Cerebellar nuclear complex (tissue), 1 donor: ENCODE data around the gene WIPF2.

ENCODE experiments used
- DNase-seq, 2 experiments: peaks; one replicate each; lab custom pipeline; 2025; lab: John Stamatoyannopoulos, UW

WIPF2 gene

DNA sequence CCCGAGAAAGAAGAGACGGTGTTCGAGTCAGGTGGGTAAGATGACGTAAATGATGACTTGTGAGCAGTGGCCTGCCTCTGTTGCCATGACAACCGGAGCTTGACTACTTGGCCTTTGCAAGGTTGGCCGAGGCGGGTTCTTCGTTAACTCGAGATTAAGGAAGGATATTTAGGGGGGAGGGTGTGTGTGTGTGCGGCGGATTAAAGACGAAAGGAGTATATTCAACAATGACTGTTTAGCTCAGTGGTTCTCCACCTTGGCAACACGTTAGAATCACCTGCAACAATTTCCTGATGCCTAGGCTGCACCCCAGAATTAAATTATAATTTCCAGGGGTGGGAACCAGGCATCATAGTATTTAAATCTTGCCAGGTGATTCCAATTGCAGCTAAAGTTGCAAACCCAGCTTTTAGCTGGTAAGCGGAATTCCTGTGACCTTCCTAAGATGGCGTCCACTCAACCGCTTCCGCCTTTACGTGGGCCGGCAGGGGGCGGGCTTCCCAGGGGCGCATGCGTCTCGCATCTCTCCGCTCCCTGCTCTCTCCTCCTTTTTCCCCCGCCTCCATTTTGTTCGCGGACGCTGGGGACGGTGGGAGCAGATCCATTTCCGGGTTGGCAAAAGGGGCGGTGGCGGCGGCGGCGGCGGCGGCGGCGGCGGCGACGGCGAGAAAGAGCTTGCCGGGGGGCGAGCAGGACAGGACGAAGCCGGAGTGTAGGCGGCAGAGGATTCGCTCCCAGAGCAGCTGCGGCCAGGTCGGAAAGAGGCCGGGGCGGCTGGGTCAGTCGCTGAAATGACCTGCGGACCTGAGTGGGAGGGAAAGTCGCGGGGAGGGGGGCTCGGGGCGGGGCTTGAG, at the start of gene WIPF2:
TSS of gene WIPF2 (plus strand) at position 565 of the 854 bp plus-strand sequence. CDS start 37,156 bp downstream, outside the sequence.
- peak; percentile 61 to 91 for DNase-seq

- DNase-seq = no peak
Measured at GRCh38 chr17:40170325-40170724, 48.8 kb upstream of the WIPF2 start.

- DNase-seq = no peak
Measured at GRCh38 chr17:40171750-40172149, 47.4 kb upstream of the WIPF2 start.

- no peak for DNase-seq
Measured at GRCh38 chr17:40173091-40173777, 45.9 kb upstream of the WIPF2 start.

DNA sequence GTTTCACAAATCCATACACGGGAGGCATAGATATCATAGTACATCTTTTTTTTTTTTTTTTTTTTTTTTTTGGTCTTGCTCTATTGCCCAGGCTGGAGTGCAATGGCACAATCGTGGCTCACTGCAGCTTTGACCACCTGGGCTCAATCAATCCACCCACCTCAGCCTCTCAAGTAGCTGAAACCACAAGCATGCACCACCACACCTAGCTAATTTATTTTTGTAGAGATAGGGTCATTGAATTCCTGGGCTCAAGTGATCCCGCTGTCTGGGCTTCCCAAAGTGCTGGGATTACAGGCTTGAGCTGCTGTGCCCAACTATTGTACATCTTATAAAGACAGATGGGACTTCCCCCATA, 45.3 kb upstream of the WIPF2 start:
- no peak for DNase-seq

GRCh38 chr17:40174514-40174913, 44.6 kb upstream of the WIPF2 start:
- DNase-seq = no peak

DNA sequence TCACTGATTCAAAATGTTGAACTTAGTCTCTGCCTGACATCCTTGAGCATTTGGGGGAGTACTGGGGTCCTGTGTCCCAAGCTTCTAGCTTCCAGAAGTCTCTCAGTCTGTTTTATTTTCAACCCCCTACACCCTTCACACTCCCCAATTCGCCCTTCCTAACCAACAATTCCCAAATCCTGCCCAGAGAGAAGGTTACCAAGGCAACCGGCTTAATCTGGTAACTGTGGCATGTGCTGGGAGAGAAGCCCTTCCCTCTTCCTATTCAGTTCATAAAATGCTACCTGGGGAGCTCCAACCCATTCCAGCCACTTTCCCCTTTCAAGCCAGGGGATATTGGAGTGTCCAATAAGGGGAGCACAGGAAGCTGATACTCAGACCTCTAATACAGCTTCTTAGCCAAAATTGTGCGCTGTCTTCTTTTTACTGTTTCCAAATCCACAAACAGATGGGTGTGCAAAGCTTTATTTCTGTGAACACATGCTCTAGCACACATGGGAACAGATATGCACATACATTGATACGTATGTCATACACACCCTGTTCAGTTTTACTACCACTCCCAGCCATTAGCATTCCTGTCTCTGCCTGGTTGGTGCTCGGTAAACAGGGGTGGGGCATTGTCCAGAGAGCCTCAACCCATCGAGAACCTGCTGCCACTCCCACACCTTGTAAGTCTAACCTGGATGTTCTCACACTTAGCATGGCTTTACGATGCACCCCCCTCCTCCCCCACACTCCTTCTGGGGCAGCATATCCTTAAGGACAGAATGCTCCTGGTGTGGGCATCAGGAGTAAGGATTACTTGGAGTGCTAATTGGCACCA, 43.0 kb upstream of the WIPF2 start:
- no peak for DNase-seq

DNA sequence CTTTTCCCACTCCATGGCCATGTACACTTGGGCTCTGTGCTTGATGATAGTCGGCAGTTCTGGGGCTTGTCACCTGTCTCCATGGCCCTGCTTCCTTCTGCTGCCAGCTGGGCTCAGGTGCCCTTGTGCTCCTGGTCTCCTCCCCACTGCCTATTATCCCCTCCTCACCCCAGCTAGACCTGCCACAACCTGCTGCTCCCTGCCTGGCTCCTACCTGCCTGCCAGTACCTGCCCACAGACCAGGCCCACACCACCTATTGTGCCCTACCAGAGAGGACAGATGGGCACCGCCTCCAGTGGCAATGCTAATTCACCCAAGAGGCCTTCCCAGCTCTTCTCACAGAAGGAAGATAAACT, 42.4 kb upstream of the WIPF2 start:
- no peak for DNase-seq

DNA sequence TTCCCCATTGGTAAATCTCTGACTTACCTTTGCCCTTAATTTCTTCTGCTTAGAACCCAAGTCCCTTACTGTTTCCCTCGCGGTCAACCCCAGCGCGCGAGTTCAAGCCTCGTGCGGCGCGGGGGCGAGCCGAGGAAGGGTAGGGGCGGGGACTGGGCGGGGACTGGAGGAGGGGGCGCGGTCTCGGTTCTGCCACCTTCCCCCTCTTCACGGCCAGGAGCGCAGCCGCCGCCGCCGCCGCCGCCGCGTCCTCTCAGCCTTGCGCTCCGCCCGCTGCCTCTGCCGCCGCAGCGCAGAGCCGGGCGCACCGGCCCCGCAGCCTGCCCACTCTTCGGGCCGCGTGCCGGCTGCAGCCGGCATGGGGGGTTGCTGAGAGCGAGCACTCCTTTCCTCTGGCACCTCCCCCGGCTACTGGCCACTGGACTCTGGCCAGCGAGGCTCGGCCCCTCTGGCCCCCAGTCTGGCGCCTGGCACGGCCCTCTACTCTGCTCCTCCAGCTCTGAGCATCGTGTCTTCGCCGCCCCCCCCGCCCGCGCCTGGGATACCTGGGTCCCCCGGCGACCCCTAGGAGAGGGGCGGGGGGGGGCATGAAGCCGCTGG, 41.7 kb upstream of the WIPF2 start, which contains the start of gene RAPGEFL1:
TSS of gene RAPGEFL1 (plus strand) at position 196 of the 600 bp plus-strand sequence. CDS start at position 588, 392 bp downstream.
- DNase-seq = no peak

DNA sequence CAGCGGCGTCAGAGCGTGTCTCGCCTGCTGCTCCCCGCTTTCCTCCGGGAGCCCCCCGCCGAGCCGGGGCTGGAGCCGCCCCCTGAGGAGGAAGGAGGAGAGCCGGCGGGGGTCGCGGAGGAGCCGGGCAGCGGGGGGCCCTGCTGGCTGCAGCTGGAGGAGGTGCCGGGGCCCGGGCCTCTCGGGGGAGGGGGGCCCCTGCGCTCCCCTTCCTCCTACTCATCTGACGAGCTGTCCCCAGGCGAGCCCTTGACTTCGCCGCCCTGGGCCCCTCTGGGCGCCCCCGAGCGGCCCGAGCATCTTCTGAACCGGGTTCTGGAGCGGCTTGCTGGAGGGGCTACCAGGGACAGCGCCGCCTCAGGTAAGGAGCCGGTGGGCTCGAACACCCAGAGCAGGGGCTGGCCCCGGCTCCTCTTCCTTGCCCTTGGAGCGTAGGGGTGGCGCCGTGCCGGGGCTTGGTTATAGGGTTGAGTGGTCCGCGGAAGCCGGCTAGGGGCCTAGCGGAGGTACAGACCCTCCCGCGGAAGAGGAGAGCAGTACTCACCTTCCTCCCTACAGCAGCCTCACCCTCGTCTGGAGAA, 41.0 kb upstream of the WIPF2 start:
- DNase-seq = no peak

- no peak for DNase-seq
Measured at GRCh38 chr17:40178660-40179059, 40.4 kb upstream of the WIPF2 start.

DNA sequence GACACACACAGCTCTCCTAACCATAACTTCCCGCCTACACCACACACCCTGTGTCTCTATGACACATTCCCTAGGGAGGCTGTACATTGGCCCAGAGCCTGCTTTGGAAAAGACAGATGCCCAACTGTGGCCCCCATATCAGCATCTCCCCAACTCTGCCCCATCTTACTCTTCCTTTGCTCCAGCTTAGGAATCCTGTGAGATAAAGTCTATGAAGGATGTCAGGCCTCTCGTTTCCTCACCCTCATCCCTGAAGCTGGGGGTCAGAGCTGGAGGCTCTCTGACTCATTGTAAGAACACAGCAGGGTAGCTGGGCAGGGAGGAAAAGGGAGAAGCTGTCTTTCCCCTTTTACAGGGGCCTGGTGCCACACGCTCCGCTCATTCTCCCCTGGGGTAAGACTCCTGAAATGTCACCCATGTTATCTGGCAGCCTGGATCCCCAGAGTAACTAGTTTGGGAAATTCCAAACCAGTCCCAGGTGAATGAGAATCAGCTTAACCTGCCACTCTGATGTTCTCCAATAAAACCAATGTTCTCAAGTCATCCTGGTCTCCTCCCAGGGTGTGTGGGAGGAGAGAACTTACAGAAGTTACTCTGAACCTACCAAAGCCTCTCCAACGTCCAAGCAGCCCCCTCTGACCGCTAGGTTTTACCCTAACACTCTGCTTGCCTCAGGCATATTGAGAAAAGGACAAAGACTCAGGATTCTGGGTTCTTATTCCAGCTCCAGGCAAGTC, 39.0 kb upstream of the WIPF2 start:
- no peak for DNase-seq

DNA sequence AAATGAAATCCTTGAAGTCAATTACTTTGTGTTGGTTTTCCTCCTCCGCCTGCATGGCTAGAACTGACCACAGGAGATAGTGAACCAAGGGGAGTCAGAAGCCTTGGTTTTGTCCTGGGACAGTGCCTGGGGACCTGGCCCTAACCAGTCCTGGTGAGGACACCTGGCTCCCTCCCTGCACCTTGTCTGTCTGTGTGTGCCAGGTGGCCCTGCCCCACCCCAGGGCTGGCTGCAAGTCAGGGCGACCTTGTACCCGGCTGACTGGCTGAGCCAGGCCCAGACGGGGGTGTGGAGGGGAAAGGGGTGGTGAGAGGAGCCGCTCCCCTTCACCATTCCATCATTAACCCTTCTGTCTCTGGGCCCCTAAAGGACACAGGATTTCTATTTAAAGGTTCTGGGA, 38.4 kb upstream of the WIPF2 start:
- no peak for DNase-seq

DNA sequence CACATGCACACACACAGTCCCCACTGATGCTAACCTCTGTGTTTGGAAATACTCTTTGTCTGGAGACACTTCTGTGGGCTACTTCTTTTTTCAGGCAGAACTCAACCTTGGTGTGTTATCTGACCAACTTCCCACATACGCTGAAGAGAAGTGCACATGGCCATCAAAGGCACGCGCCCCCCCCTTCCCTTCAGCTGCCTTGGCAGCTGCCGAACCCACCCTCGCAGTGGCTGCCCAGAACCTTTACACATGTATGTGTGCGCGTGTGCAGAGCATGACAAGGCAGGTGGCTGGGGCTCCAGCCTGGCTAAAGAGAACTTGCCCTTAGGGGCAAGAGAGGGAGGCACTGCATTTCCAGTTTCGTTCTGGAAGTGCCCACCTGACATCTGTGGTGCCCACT, 37.9 kb upstream of the WIPF2 start:
- DNase-seq = no peak

DNA sequence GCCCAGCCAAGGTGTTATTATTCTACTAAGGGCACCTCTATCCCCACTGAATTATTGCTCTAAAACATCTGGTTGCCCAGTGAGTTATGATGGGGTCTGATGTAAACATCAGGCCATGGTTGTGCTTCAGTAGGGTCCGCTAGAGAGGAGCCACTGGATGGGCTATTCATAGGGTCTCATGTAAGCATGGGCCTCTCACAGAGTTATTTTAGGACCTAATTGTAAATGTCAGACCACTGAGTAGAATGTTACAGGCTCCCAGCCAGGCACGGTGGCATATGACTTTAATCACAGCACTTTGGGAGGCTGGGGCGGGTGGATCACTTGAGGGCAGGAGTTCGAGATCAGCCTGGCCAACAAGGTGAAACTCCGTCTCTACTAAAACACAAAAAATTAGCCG, 36.5 kb upstream of the WIPF2 start:
- DNase-seq = no peak

- no peak for DNase-seq
Measured at GRCh38 chr17:40187238-40187637, 31.9 kb upstream of the WIPF2 start.

DNA sequence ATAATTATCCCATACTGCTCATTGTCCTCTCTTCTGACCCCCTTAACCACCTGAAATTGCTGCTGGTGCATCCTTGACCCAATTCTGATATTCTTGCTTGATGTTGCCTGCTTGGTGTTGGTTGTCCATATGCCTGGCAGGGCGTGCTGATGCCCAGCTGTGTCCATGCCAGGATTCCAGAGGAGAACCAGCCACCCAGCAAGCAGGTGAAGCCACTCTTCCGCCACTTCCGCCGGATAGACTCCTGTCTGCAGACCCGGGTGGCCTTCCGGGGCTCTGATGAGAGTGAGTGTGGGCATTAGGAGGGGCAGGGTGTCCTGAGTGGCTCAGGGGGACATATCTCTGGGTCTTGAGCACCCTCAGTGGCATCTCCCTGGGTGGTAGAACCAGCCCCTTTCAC, 30.4 kb upstream of the WIPF2 start:
- DNase-seq = no peak

DNA sequence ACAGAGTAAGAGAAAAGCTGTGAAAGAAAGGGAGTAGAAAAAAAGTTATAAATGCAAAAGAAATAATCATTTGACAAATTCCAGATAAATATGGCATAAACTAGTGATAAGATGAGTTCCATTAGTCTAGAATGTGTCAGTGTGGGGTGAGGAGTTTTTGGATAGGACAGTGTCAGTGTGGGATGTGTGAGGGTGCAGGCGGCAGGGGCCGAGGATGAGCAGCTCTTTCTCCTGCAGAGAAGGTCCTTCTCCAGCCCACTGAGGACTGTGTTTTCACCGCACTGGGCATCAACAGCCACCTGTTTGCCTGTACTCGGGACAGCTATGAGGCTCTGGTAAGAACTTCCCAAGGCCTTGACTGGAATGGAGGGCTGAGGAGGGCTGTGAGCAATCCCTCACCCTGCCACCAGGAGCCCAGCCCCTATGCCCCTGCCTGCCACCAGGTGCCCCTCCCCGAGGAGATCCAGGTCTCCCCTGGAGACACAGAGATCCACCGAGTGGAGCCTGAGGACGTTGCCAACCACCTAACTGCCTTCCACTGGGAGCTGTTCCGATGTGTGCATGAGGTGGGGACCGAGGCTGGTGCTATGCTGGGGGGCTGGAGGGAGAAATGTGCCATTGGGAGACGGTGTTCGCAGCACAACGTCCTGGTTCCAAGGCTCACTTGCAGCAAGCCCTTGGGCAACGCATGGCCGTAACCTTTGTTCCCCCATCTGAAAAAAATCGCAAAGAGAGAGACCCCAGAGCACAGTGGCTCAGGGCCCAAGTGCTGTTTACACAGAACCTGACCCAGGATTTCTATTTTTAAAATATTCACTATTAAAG, 28.7 kb upstream of the WIPF2 start:
- no peak for DNase-seq

DNA sequence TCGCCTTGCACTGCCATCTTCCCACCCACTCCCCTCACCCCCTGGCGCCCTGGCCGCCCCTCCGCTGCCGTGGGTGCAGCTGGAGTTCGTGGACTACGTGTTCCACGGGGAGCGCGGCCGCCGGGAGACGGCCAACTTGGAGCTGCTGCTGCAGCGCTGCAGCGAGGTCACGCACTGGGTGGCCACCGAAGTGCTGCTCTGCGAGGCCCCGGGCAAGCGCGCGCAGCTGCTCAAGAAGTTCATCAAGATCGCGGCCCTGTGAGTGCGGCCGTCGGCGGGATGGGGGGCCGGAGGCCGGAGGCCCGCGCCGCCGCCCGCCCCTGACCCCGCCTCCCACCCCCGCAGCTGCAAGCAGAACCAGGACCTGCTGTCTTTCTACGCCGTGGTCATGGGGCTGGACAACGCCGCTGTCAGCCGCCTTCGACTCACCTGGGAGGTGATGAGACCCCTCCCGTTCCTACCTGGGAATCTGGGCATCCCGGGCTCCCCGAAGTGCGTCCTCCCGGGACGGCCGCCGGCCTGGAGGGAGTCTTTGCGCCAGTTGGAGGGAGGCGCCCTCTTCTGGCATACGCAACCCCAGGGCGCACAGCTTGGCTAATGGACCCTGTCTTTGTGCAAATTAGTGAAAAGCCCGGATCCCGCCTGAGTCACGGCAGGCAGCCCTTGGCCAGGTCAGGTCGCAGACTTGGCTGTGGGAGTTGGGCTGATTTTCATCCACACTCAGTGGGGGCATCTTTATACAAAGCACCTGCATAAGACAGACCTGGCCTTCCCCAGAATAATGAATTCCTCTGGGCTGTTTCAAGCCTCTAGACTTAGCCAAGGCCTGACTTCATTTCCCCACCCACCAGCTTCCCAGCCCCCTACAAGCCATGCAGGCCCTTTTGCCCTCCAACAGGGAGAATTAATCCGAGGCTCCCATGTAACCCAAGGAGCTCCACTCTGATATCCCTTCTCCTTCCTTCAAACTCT, 27.6 kb upstream of the WIPF2 start:
- peak in 1 of 2 experiments; percentile 53 for DNase-seq
